T-helper 17 cell (primary cell): ENCODE results near the gene PIN1. TPM values are rescaled to one million over a fixed set of nuclear protein-coding genes. Genes with fewer than 3 reads are reported as not detected.

Experiments used
- total RNA-seq, 4 donors: library from RNA in 2 of 4; stranded (reverse) in 2 of 4; gene quantifications; one replicate each; pipeline ENCODE4 v1.2.3 and lab custom pipeline; 2022 to 2026

PIN1 gene
- total RNA-seq, 2 donors from 2014 or later: 42.3 to 55.2 TPM

Other genes starting within 250 kb of the PIN1 start
- 10 to 100 TPM; 28.1 to 35.8 TPM for gene ZNF561, start 214.1 kb upstream of the PIN1 start, total RNA-seq
- 10 to 100 TPM; 10.7 to 13.8 TPM for gene ZNF562, start 160.2 kb upstream of the PIN1 start, total RNA-seq
- 10 to 100 TPM in 1 of 2 donors, 1 to 10 TPM in 1; 3.9 to 12.0 TPM for gene ZNF846, start 66.6 kb upstream of the PIN1 start, total RNA-seq
- 10 to 100 TPM; 33.5 to 34.4 TPM for gene FBXL12, start 16.2 kb upstream of the PIN1 start, total RNA-seq
- gene UBL5, start 7.4 kb upstream of the PIN1 start, total RNA-seq: 100 to 1,000 TPM; 202 to 207 TPM
- gene OLFM2, start 101.2 kb downstream of the PIN1 start, total RNA-seq: 1 to 10 TPM; 3.1 to 3.9 TPM
- 10 to 100 TPM; 50.0 to 52.1 TPM for gene COL5A3, start 175.2 kb downstream of the PIN1 start, total RNA-seq
- not detected for gene RDH8, start 178.2 kb downstream of the PIN1 start, total RNA-seq